Activated naive CD8-positive, alpha-beta T cell treated with anti-CD3 and anti-CD28 coated beads for 36 hours (primary cell): ENCODE data around the gene CNOT1. TPM values are rescaled to one million over a fixed set of nuclear protein-coding genes. Genes with fewer than 3 reads are reported as not detected.

Experiments
- DNase-seq: peaks from one replicate; pipeline ENCODE4 v3.0.0; 2021
- H3K27ac Mint-ChIP-seq: one replicate; pipeline ENCODE4 v1.8.0; 2022; ENCODE audit warnings: mild to moderate bottlenecking, moderate library complexity, mixed read lengths
- H3K27me3 Mint-ChIP-seq: one replicate; pipeline ENCODE4 v1.8.0; 2022; ENCODE audit warnings: mild to moderate bottlenecking, mixed read lengths
- H3K36me3 Mint-ChIP-seq: one replicate; pipeline ENCODE4 v1.8.0; 2021; ENCODE audit warnings: mild to moderate bottlenecking, mixed read lengths
- H3K4me1 Mint-ChIP-seq: one replicate; pipeline ENCODE4 v1.8.0; 2021; ENCODE audit warnings: mixed read lengths
- H3K4me3 Mint-ChIP-seq: one replicate; pipeline ENCODE4 v1.8.0; 2022; ENCODE audit warnings: mild to moderate bottlenecking, moderate library complexity, mixed read lengths
- H3K9me3 Mint-ChIP-seq: one replicate; pipeline ENCODE4 v1.8.0; 2022; ENCODE audit warnings: mixed read lengths
- total RNA-seq, 2 experiments: library from RNA; stranded (reverse); gene quantifications; one replicate each; pipeline ENCODE4 v1.2.3, GENCODE V29; 2021

The CNOT1 gene
- total RNA-seq, 2 experiments from 2014 or later, result 295 to 317 TPM

- peaks cover 7% of the 10 kb centered on the region for H3K27me3 Mint-ChIP-seq
- no peaks in the 10 kb centered on the region for H3K36me3 Mint-ChIP-seq
- no peaks in the 10 kb centered on the region for H3K9me3 Mint-ChIP-seq
- no peak overlapping the region for H3K4me3 Mint-ChIP-seq
- no peak overlapping the region for H3K27ac Mint-ChIP-seq
- no peaks in the 10 kb centered on the region for H3K4me1 Mint-ChIP-seq
- DNase-seq, result no peak
Measured at GRCh38 chr16:58478427-58478826, 151.2 kb downstream of the CNOT1 start.

GRCh38 chr16:58476791-58477190 is 152.8 kb downstream of the CNOT1 start:
- Mint-ChIP-seq H3K4me1 (no peaks in the 10 kb centered on the region), H3K27me3 (peaks cover 11% of the 10 kb centered on the region), H3K4me3 (no peak overlapping the region), H3K27ac (no peak overlapping the region), H3K36me3 (no peaks in the 10 kb centered on the region), H3K9me3 (no peaks in the 10 kb centered on the region)
- DNase-seq, result no peak

GRCh38 chr16:58475091-58475619 is 154.5 kb downstream of the CNOT1 start:
- Mint-ChIP-seq H3K9me3 (no peaks in the 10 kb centered on the region), H3K27me3 (peaks cover 15% of the 10 kb centered on the region), H3K27ac (no peak overlapping the region), H3K4me3 (no peak overlapping the region), H3K4me1 (no peaks in the 10 kb centered on the region), H3K36me3 (no peaks in the 10 kb centered on the region)
- no peak for DNase-seq

- no peak overlapping the region for H3K27ac Mint-ChIP-seq
- H3K27me3 Mint-ChIP-seq, result peaks cover 14% of the 10 kb centered on the region
- no peaks in the 10 kb centered on the region for H3K9me3 Mint-ChIP-seq
- H3K4me1 Mint-ChIP-seq, result no peaks in the 10 kb centered on the region
- H3K36me3 Mint-ChIP-seq, result no peaks in the 10 kb centered on the region
- no peak overlapping the region for H3K4me3 Mint-ChIP-seq
- no peak for DNase-seq
Measured at GRCh38 chr16:58474296-58474695, 155.3 kb downstream of the CNOT1 start.

GRCh38 chr16:58472827-58473226 is 156.8 kb downstream of the CNOT1 start:
- Mint-ChIP-seq H3K4me3 (no peak overlapping the region), H3K4me1 (no peaks in the 10 kb centered on the region), H3K36me3 (no peaks in the 10 kb centered on the region), H3K27me3 (peaks cover 26% of the 10 kb centered on the region), H3K9me3 (no peaks in the 10 kb centered on the region), H3K27ac (no peak overlapping the region)
- DNase-seq, result no peak

- Mint-ChIP-seq H3K27ac (no peak overlapping the region), H3K9me3 (no peaks in the 10 kb centered on the region), H3K27me3 (peaks cover 31% of the 10 kb centered on the region), H3K36me3 (no peaks in the 10 kb centered on the region), H3K4me1 (no peaks in the 10 kb centered on the region), H3K4me3 (no peak overlapping the region)
- DNase-seq, result no peak
Measured at GRCh38 chr16:58472266-58472665, 157.4 kb downstream of the CNOT1 start.

- Mint-ChIP-seq H3K27me3 (peaks cover 40% of the 10 kb centered on the region), H3K27ac (no peak overlapping the region), H3K36me3 (no peaks in the 10 kb centered on the region), H3K4me3 (no peak overlapping the region), H3K4me1 (no peaks in the 10 kb centered on the region), H3K9me3 (no peaks in the 10 kb centered on the region)
- no peak for DNase-seq
Measured at GRCh38 chr16:58471209-58471975, 158.2 kb downstream of the CNOT1 start.

Other genes with a start within 250 kb of the CNOT1 start
- 10 to 100 TPM; 28.5 to 29.3 TPM for gene GINS3, start 237.4 kb downstream of the CNOT1 start, total RNA-seq
- 1 to 10 TPM; 6.8 to 7.3 TPM for gene NDRG4, start 129.7 kb downstream of the CNOT1 start, total RNA-seq
- 10 to 100 TPM; 18.7 to 20.2 TPM for gene SETD6, start 114.3 kb downstream of the CNOT1 start, total RNA-seq
- 10 to 100 TPM in 1 of 2 experiments, 1 to 10 TPM in 1; 9.6 to 11.8 TPM for gene SLC38A7, start 54.9 kb upstream of the CNOT1 start, total RNA-seq
- 100 to 1,000 TPM; 162 to 165 TPM for gene GOT2, start 104.5 kb upstream of the CNOT1 start, total RNA-seq